Measurements from ENCODE around the gene GPATCH4. TPM values are rescaled to one million over a fixed set of nuclear protein-coding genes. Genes with fewer than 3 reads are reported as not detected.
A peak's percentile ranks its signal among the peaks of the same experiment; 100 is the strongest.
"Not testable (repeated sequence)": the region's sequence is repeated elsewhere in the genome, so short reads cannot be mapped to it uniquely, and the experiment has no call there.

The GPATCH4 gene
- polyA plus RNA-seq, 1 donor, result 36.9 TPM

DNA sequence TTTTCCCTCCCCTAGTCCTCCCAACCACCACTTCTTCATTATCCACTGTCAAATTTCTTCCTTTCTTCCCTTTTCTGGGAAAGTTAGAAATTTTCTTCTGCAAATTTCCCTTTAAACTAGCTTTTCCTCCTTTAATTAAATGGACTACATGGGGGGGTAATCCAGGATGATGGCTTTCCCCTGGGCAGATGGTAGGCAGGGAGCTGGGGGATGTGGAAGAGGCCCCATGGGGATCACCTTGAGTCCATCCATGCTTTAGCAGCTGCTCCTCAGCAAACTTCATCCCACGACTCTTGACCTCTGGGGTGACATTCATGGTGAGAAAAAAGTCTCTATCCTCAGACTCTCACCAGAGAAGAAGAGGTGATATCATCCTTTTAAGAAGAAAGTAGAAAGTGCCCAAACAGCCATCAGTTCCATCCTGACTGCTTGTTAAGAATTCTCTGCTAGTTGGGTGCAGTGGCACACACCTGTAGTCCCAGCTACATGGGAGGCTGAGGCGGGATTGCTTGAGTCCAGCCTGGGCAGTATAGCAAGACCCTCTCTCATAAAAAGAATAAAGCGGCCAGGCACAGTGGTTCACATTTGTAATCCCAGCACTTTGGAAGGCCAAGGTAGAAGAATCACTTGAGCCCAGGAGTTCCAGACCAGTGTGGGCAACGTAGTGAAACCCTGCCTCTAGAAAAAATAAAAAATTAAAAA lies 2.4 kb downstream of the GPATCH4 start:
- DNase-seq, result no peak

DNA sequence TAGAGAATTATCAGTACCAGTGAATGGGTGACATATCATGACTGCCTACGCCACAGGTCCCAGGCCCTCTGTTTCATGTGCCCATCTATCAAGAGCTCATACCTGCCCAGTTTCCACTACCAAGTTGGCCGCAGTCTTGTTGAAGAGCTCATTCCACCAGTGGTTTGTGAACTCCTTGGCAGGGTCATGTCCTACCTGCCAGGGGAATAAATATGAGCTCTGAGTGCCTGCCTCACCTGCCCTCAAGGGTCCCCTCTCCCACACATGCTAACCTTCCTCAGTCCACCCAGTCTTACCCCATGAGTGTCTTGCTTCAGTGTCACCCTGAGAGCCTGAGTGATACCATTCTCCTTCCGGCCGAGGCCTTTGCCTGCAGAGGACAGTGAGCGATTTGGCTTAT lies 3.2 kb downstream of the GPATCH4 start:
- DNase-seq, result no peak

GRCh38 chr1:156596426-156596825 lies 4.9 kb downstream of the GPATCH4 start:
- no peak for DNase-seq

GRCh38 chr1:156595016-156595415 lies 6.3 kb downstream of the GPATCH4 start:
- DNase-seq, result no peak

DNA sequence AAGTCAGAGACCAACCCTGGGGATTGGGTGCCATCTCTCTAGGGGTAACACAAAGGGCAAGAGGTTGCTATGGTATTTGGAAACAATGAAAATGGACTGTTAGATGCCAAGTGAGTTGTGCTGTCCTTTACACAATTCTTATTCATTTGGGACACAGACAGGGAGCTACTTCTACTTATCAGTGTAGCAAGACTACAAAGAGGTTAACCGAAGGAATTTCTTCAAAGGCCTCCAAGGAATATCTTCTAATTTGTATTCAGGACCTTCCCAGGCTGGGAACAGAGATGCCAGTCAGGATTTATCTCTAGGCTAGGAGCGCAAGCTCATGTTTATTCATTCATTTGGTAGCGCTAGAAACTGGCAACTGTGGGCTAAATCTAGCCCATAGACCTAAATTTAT lies 7.1 kb downstream of the GPATCH4 start:
- no peak for DNase-seq

DNA sequence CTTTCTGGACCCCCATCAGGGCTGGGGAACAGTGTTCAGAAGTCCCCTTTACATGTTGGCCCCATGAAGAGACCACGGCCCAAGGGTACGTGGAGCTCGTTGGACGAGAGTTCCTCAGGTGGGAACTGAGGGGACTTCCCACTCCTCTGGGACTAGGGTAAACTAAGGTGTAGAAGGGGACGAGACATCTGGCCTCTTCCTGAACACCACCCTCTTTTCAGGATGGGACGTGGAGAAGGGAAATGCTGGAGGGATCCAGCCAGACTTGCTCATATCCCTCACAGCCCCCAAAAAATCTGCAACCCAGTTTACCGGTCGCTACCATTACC lies 7.7 kb downstream of the GPATCH4 start:
- DNase-seq, result no peak

DNA sequence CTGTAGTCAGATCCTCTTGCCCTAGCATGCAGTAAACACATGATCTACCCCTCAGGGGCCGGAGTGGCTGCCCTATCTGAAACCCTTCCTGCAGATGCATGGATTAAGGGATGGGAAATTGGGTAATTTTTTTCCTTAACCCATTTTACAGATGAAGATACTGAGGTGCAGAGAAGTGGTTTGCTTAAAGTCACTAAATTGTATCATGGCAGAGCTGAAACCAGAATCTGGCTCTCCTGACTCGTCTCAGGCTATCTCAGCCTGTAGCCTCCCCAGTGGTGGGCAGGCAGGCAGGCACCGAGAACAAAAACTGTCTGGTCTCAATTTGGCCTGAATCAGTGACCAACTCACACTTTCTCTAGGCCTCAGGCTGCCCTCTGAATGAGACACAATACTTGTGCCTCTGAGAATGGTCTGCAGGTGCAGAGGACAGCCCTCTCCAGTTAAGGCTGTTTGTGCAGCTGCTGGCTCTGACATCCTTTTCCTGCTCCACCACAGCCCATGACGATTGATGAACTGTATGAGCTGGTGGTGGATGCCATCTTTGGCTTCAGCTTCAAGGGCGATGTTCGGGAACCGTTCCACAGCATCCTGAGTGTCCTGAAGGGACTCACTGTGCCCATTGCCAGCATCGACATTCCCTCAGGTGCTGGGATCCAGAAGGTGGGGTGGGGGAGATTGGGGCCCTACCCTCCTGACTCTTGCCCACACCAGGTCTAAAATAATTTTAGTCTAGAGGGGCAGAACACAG lies 8.2 kb downstream of the GPATCH4 start:
- DNase-seq, result no peak

- DNase-seq, result no peak
These were observed 8.9 kb downstream of the GPATCH4 start for GRCh38 chr1:156592158-156592909.

- peak; percentile 66 for DNase-seq
These were observed 9.7 kb downstream of the GPATCH4 start, which contains the start of gene NAXE for GRCh38 chr1:156591432-156592157. NAXE (plus strand) TSS chr1:156591776; CDS start chr1:156591805, 29 bp downstream.

DNA sequence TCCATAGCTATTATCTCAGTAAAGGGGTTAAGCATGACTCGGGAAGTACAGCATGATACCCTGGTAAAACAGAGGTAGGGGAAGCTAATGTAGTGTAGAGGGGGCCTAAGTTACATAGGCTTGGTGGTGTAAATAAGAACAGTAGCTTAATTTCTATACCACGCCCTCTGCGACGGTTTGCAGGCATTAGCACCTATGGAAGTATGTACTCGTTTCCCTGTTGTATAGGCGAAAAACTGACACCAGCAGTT lies 10.2 kb downstream of the GPATCH4 start:
- no peak for DNase-seq

DNA sequence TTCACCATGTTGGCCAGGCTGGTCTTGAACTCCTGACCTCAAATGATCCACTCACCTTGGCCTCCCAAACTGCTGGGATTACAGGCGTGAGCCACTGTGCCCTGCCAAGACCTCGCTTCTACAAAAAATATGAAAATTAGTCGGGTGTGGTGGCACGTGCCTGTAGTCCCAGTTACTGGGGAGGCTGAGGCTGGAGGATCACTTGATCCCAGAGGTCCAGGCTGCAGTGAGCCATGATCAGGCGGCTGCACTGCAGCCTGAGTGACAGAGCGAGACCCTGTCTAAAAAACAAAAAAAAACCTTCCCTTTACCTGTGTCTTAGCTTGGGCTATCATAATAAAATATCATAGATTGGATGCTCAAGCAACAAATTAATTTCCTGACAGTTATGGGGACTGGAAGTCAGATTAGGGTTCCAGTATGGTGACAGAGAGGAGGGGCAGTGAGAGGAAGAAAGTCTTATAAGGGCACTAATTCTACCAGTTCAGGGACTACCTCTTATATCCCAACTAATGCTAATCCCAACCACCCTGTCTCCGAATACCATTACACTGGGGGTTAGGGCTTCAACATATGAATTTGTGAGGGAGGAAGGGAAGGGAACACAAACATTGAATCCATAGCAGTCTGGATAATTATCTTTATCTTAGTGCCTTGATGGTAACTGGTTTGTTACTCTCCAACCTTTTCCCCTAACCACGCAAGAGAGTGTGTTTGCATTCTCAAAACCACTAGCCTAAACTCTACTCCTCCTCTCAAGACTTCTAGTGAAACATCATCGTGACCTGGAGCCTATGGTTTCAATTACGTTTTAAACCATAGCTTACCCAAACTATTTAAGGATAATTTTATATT lies 10.7 kb downstream of the GPATCH4 start:
- DNase-seq, result no peak

- DNase-seq, result no peak
These were observed 11.7 kb downstream of the GPATCH4 start for GRCh38 chr1:156589546-156589945.

GRCh38 chr1:156587927-156588326 lies 13.4 kb downstream of the GPATCH4 start:
- DNase-seq, result not testable (repeated sequence)

- DNase-seq, result no peak
These were observed 14.3 kb downstream of the GPATCH4 start for GRCh38 chr1:156586892-156587477.

- no peak for DNase-seq
These were observed 15.0 kb downstream of the GPATCH4 start for GRCh38 chr1:156586323-156586722.

- DNase-seq, result no peak
These were observed 16.5 kb downstream of the GPATCH4 start for GRCh38 chr1:156584813-156585212.

DNA sequence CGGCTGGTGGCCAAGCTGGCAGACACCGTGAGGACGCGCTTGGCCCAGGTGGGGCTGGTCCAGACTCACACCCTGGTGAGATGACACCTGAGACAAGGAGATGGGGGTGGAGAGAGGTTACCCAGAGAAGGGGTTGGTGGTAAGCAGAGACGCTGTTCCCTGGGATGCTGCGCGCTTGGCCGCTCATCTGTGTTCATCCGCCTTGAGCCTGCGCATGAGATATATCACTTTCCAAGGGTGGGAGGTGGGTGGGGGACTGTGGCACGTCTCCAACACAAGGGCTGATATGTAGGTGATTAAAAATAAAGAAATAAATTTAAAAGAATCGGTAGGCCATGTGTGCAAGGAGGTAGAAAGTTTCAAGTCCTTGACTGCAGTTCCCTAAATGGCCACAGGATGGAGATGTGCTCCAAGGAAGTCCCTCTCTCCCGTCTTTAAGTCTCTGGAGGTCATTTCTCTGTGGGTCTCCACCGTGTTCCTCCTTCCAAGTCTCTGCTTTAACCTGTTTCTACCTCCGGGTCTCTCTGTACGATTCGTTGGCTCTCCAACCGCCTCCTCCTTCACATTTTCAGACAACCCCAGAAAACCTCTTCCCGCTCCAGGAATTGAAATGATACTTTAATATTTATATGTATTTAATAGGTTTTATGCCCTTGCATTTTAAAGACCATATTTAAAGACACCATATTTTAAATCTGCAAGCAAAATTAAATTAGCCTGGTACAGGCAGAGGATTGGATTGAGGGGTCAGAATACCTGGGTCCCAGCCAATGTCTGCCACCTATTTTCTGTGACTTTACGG lies 17.3 kb downstream of the GPATCH4 start:
- DNase-seq, result peak; percentile 86

- DNase-seq, result no peak
These were observed 18.8 kb downstream of the GPATCH4 start for GRCh38 chr1:156582388-156583017.

DNA sequence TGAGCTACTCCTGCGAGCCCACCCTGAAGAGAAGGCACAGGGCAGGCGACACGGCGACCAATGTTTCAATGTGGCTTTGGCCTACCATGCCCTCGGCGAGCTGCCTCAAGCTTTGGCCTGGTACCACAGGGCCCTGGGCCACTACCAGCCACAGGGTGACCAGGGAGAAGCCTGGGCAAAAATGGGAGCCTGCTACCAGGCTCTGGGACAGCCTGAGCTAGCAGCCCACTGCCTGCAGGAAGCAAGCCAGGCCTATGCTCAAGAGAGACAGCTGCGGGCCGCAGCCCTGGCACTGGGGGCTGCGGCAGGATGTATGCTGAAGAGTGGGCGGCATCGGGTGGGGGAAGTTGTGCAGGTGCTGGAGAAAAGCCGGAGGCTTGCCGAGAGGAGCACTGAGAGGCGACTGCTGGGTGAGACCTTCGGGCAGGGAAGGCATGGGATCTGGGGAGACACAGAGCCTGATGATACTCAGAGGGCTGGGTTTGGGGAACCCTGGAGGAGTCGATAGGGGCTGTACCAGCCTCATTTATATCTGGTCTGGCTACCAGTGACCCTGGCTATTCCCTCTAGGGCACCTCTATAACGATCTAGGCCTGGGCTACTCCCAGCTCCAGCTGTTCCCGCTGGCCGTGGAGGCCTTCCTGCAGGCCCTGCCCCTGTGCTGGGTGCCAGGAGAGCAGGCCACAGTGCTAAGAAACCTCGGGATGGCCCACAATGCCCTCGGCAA lies 19.5 kb downstream of the GPATCH4 start:
- no peak for DNase-seq
